K562 (cell line): ENCODE measurements around the gene FKBP8. TPM values are rescaled to one million over a fixed set of nuclear protein-coding genes. Genes with fewer than 3 reads are reported as not detected.

Experiments
- ATF1 ChIP-seq, 2 experiments: fragments of 450-650 bp in 1 of 2; IDR thresholded peaks; 2 replicates each; pipeline ENCODE4 v1.6.1; 2016; ENCODE audit warnings: missing compliant biosample characterization in 1 of 2, missing genetic modification characterization in 1 of 2
- ATF2 ChIP-seq: sonication (generic); formaldehyde crosslinking; IDR thresholded peaks from 2 replicates; pipeline ENCODE4 v1.8.1; 2022; ENCODE audit warnings: missing genetic modification reagents
- BRCA1 ChIP-seq, 2 experiments: fragments of 450-650 bp in 1 of 2; sonication (generic) in 1 of 2; formaldehyde crosslinking in 1 of 2; IDR thresholded peaks; 2 replicates each; pipeline versions ENCODE4 v1.5.0 to v1.6.1; 2017 to 2020; ENCODE audit warnings: mild to moderate bottlenecking in 1 of 2, missing genetic modification reagents in 1 of 2
- DDX20 ChIP-seq: fragments of 450-650 bp; IDR thresholded peaks from 2 replicates; pipeline ENCODE4 v1.6.1; 2016; ENCODE audit warnings: missing genetic modification characterization, low read depth, mild to moderate bottlenecking, missing compliant biosample characterization, moderate library complexity
- FOXM1 ChIP-seq, 2 experiments: fragments of 450-650 bp in 1 of 2; sonication (generic) in 1 of 2; formaldehyde crosslinking in 1 of 2; IDR thresholded peaks; 2 replicates each; pipeline versions ENCODE4 v1.6.1 to v1.9.0; 2017 to 2022; ENCODE audit warnings: low read depth in 2 of 2, mild to moderate bottlenecking in 2 of 2, missing genetic modification reagents in 1 of 2, moderate library complexity in 1 of 2
- POLR2AphosphoS2 ChIP-seq: IDR thresholded peaks from 2 replicates; pipeline ENCODE4 v1.6.1; 2012; ENCODE audit warnings: low read length, improper control_type of control experiment
- POLR3G ChIP-seq: IDR thresholded peaks from 2 replicates; pipeline ENCODE4 v1.6.1; 2011; ENCODE audit not compliant: insufficient read length, insufficient replicate concordance; ENCODE audit errors: extremely low read depth
- PREB ChIP-seq: sonication (generic); formaldehyde crosslinking; IDR thresholded peaks from 2 replicates; pipeline ENCODE4 v1.8.1; 2023; ENCODE audit warnings: mild to moderate bottlenecking, missing genetic modification reagents
- PTTG1 ChIP-seq: fragments of 450-650 bp; IDR thresholded peaks from 2 replicates; pipeline ENCODE4 v1.6.1; 2016; ENCODE audit warnings: low read depth, mild to moderate bottlenecking, missing genetic modification characterization, missing compliant biosample characterization
- TRIM24 ChIP-seq, 2 experiments: fragments of 450-650 bp; IDR thresholded peaks; 2 replicates each; pipeline ENCODE4 v1.6.1; 2016
- XRCC4 ChIP-seq: IDR thresholded peaks from one replicate; pipeline ENCODE4 v1.6.1; 2011; ENCODE audit not compliant: insufficient read depth, insufficient read length; ENCODE audit errors: extremely low read depth
- ZNF717 ChIP-seq: fragments of 250-450 bp; sonication (Bioruptor Pico); IDR thresholded peaks from 2 replicates; pipeline ENCODE4 v1.5.0; 2021
- polyA plus RNA-seq, 8 experiments: library from polyadenylated mRNA; depleted of rRNA in 4 of 8; stranded (reverse) in 5 of 8; unstranded in 3 of 8; fragments of >200 nt; fragmentation: Nextera tagmentation in 2 of 8; fragmentation: Illumina TruSeq in 1 of 8; extraction: Ambion mirVana in 2 of 8; extraction: Trizol in 1 of 8; gene quantifications; 2 replicates each; pipeline versions ENCODE4 v1.2.1 to v1.2.3, GENCODE V29; 2011 to 2014; ENCODE audit warnings: inconsistent platforms in 1 of 8, missing spikeins in 1 of 8
- total RNA-seq, 7 experiments: library from RNA; depleted of rRNA in 6 of 7; stranded (reverse); fragments of >200 nt in 6 of 7; fragmentation: Illumina TruSeq in 2 of 7; extraction: Trizol in 2 of 7; gene quantifications; 2 replicates each; pipeline versions ENCODE4 v1.2.1 to v1.2.3, GENCODE V29; 2011 to 2021; ENCODE audit warnings: low replicate concordance in 1 of 7
- TF ChIP-seq, protein P1 (sequence below): fragments of 250-450 bp; sonication (Bioruptor Pico); IDR thresholded peaks from 2 replicates; pipeline ENCODE4 v1.8.0; 2021; ENCODE audit warnings: moderate library complexity, mild to moderate bottlenecking, inconsistent platforms

Gene FKBP8
- total and polyA plus RNA-seq, 9 of the 15 experiments (the other 6 are each of a cell fraction or from before 2014, with no cell fraction given), result 0.46 to 236 (median 104) TPM

DNA sequence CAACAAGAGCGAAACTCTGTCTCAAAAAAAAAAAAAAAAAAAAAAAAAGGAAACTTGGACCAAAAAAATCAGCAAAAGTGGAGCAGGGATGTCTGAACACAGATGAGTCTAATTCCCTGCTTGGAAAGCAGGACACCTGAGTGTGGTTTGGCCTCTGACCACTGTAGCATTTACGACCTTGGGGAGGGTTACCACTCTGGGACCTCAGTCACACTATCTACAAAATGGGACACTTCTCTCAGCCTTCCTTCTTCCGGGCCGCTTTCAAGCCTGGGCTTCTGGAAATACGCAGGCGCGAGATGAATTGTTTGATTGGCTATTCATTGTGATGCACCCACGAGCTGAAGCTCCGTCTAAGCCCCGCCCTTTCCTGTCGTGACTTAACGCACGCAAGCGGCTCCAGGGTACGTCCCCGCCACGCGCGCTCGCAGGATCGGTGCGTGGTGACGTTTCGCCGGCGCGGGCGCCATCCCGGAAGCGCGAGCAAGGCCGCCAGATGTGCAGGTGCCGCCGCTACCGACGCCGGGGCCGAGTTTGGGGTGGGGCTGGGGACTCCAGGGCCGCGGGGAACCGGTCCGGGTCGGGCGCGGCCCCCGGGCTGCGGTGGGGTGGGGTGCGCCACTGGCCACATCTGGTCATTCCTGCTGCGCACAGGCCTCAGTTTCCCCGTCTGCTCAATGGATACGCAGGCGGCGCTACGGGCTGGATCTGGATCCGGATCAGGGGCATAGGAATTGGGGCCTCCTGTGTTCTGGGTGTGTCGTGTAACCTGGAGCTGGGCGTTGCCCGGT lies 14.2 kb upstream of the FKBP8 start, which contains the start of gene KXD1 (continued):
- TF ChIP-seq POLR3G (no peak), POLR2AphosphoS2 (no peak), FOXM1 (IDR thresholded peaks at IDR 0.05; ENCODE audit: low read depth) (peak; percentile 59), FOXM1 (CRISPR knock-in tag; IDR thresholded peaks at IDR 0.05; ENCODE audit: low read depth) (no peak), ATF1 (CRISPR knock-in tag; IDR thresholded peaks at IDR 0.05) (peak; percentile 60), ATF1 (tag; IDR thresholded peaks at IDR 0.05) (peak; percentile 96), ZNF717 (no peak), DDX20 (tag) (no peak), XRCC4 (no peak), ATF2 (no peak), TRIM24 (IDR thresholded peaks at IDR 0.05) (0 out of 4 replicates have a peak, but pooled peaks of 1 of the 2 experiments have one; percentile 26), PTTG1 (tag) (no peak), PREB (CRISPR knock-in tag) (no peak), BRCA1 (IDR thresholded peaks at IDR 0.05) (no peak), BRCA1 (CRISPR knock-in tag; IDR thresholded peaks at IDR 0.05) (no peak)
- TF ChIP-seq, protein P1, sequence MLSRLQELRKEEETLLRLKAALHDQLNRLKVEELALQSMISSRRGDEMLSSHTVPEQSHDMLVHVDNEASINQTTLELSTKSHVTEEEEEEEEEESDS (CRISPR knock-in tag), result no peak
